Right cardiac atrium (tissue), 5 donors: ENCODE measurements around the gene CEP72. TPM values are rescaled to one million over a fixed set of nuclear protein-coding genes. Genes with fewer than 3 reads are reported as not detected.
A peak's percentile ranks its signal among the peaks of the same experiment; 100 is the strongest.

Source experiments
- ATAC-seq, 2 donors: fragments of 200-7000 bp; cut with Tn5 transposase; one replicate each; pipeline versions ENCODE4 v1.8.0 to v1.9.1; 2020; ENCODE audit warnings: moderate library complexity in 2 of 2, mild to moderate bottlenecking in 1 of 2
- DNase-seq, 3 donors: peaks; one replicate each; pipeline ENCODE4 v3.0.0-alpha.2; 2020
- H3K27ac ChIP-seq: one replicate; pipeline ENCODE4 v1.5.1; 2013; ENCODE audit warnings: mild to moderate bottlenecking, low read length, control low read depth, moderate library complexity
- H3K27me3 ChIP-seq: one replicate; pipeline ENCODE4 v1.6.1; 2013; ENCODE audit not compliant: control insufficient read depth, insufficient read depth
- H3K4me1 ChIP-seq: one replicate; pipeline ENCODE4 v1.6.1; 2013; ENCODE audit warnings: low read length; ENCODE audit not compliant: control insufficient read depth, insufficient read depth
- H3K4me3 ChIP-seq: one replicate; pipeline ENCODE4 v1.5.1; 2013; ENCODE audit warnings: low read length, control low read depth
- H3K9me3 ChIP-seq: one replicate; pipeline ENCODE4 v1.6.1; 2013; ENCODE audit warnings: low read length; ENCODE audit not compliant: control insufficient read depth
- WGBS: extraction: QIAGEN DNeasy Blood & Tissue Kit; methylation state at CpG from one replicate; pipeline ENCODE4 v1.1.7; 2013; 5-methylcytosine and 5-hydroxymethylcytosine counted together
- intact Hi-C, 4 donors: fragments of 100-400 bp; cut with DNase I; formaldehyde crosslinking; loops; one replicate each; pipeline versions ENCODE4 v1.11.0 to v1.14.0; 2022 to 2023
- polyA plus RNA-seq: library from polyadenylated mRNA; stranded (reverse); fragments of 200-250 nt; gene quantifications from one replicate; pipeline ENCODE4 v1.2.3, GENCODE V29; 2013
- total RNA-seq, 4 donors: library from RNA; stranded (reverse); fragmentation: NEBNext Ultra II Directional; extraction: Animal tissue kit (Norgen Biotek cat#: 25700); gene quantifications; one replicate each; pipeline ENCODE4 v1.2.1, GENCODE V29; 2021
- donor health status: healthy with polysubstance abuse.
- donor health status: DM: no; HTN: yes; CAD: no.
- donor health status: DM: no; HTN: no; CAD: no.
- donor health status: DM: no; HTN: yes; CAD: no; lungs with severe emphysema.
- donor health status: DM: yes; HTN: yes; CAD: no.

CEP72 gene
- total and polyA plus RNA-seq, 5 donors: 1.1 to 3.4 (median 2.1) TPM

DNA sequence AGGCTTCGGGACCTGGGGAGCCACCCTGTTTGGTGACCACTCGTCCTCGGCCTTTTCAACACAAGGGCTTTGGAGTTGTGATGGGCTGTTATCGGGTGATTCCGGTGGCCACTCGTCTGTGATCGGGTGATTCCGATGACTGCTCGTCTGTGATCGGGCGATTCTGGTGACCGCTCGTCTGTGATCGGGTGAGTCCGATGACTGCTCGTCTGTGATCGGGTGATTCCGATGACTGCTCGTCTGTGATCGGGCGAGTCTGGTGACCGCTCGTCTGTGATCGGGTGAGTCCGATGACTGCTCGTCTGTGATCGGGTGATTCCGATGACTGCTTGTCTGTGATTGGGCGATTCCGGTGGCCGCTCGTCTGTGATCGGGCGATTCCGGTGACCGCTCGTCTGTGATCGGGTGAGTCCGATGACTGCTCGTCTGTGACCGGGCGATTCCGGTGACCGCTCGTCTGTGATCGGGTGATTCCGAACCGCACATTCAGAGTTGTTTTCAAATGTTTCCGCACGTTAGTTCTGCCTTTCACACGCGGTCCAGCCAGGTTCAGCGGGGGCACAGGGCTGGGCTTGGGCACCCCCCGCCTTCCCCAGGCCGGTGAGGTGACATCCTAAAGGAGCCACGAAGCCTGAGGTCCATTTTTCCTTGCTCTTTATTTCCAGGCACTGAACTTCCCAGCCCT, 50.8 kb downstream of the CEP72 start:
- H3K4me3 ChIP-seq: no peak overlapping the region
- intact Hi-C loops: no loop called here
- no peaks in the 10 kb centered on the region for H3K27me3 ChIP-seq
- no peak overlapping the region for H3K27ac ChIP-seq
- H3K9me3 ChIP-seq: peaks cover 1% of the 10 kb centered on the region
- ATAC-seq: no peak
- no peaks in the 10 kb centered on the region for H3K4me1 ChIP-seq
- WGBS: 98% methylated on average over 56 of the region's 56 CpGs
- peak; percentile 5 to 46 (median 30) for DNase-seq

DNA sequence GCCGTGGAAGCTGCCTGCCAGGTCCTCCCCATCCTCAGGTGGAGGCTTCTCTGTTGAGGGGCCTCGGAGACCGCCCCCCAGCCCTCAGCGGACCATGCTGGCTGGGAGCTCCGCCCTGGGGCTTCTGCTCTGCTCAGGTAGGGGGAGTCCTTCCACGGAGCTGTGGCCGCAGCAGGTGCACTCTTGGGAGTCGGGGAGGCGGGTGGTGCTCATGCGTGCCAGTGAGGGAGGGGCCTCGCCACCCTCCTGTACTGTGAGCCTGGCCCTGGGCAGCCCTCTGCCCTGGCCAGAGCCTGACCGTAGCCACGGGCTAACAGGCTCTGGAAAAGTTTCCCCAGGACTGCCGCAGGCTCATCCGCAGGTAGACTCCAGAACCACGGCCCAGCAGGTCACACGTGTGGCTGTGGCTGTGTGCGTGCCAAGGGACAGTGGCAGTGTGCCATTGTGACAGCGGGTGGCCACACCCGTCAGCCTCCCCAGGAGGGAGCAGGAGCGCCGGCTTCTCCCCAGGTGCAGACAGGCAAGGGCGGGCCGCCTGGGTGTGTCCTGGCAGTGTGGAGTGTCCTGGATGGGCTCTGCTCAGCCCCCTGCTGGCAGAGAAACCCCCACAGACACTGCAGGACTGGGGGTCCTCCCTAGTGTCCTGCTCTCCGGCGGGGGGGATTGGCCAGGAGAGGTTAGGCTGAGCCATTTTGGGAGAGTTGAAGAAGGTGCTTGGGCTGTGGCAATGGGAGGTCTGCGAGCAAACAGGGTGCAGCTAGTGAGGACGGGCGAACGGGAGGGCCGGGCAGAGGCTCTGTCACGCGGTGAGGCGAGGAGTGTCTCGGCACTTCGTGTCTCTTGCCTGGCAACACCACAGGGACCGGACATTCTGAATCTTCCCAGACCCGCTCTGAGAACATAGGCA, 51.5 kb downstream of the CEP72 start:
- Histone ChIP-seq H3K27ac (no peak overlapping the region), H3K4me1 (no peaks in the 10 kb centered on the region), H3K4me3 (no peak overlapping the region), H3K27me3 (no peaks in the 10 kb centered on the region), H3K9me3 (no peaks in the 10 kb centered on the region)
- WGBS: 95% methylated on average over 38 of the region's 38 CpGs
- ATAC-seq: peak; percentile 19 to 24
- peak; percentile 7 to 64 (median 56) for DNase-seq
- intact Hi-C loops: no loop called here

DNA sequence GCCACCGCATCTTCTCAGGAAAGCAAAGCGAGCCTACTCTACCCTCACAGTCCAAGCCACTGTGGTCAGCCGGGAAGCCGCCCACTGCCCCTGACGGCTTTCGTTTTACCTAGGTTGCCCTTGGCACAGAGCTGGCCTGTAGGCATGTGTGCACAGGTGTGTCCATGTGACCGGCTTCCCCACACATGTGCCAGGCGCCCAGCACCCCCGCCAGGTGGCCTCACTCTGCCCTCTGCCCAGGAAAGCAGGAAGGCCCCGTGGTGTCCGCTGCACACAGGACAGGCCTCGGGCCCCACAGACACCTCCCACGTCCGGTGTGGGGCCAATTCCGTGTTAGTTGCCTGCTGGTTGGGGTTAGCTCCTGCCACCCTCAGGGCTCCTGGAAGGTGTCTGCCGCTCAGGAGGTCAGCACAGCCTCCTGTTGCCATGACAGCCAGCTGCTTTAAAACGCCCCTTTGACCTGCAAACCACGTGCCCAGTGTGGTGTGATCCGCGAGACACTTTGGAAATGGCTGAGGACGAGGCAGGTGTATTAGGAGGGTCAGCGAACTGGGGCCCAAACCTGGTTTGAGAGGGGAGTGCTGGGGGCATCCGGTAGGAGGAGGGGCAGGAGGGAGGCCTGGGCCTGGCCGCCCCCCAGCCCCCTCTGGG, 52.3 kb downstream of the CEP72 start:
- no peaks in the 10 kb centered on the region for H3K27me3 ChIP-seq
- 87% methylated on average over 24 of the region's 24 CpGs for WGBS
- DNase-seq: peak in 2 of 3 donors; percentile 9 to 41
- no peaks in the 10 kb centered on the region for H3K4me1 ChIP-seq
- intact Hi-C loops: no loop called here
- no peaks in the 10 kb centered on the region for H3K9me3 ChIP-seq
- no peak for ATAC-seq
- H3K27ac ChIP-seq: no peak overlapping the region
- H3K4me3 ChIP-seq: no peak overlapping the region

DNA sequence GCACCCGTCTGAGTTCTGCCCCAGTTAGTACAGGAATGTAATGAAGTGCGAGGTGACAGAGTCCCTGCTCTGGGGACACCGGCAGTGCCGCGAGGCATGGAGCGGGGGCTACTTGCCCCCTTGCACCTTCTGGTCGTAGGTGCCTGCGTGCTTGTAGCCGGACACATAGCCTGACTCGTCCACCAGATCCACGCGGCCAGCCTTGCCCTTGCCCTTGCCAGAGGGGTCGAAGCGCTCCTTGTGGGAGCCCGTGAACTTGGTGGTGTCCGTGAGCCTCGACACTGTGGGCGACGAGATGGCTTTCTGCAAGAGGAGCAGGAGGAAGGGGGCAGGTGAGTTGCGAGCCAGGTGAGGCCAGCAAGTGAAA, 52.8 kb downstream of the CEP72 start:
- 91% methylated on average over 20 of the region's 20 CpGs for WGBS
- no peak overlapping the region for H3K4me3 ChIP-seq
- no peaks in the 10 kb centered on the region for H3K4me1 ChIP-seq
- DNase-seq (peak in 2 of 3 donors; percentile 0 to 32), ATAC-seq (no peak)
- intact Hi-C loops: no loop called here
- H3K27ac ChIP-seq: no peak overlapping the region
- H3K27me3 ChIP-seq: no peaks in the 10 kb centered on the region
- no peaks in the 10 kb centered on the region for H3K9me3 ChIP-seq

DNA sequence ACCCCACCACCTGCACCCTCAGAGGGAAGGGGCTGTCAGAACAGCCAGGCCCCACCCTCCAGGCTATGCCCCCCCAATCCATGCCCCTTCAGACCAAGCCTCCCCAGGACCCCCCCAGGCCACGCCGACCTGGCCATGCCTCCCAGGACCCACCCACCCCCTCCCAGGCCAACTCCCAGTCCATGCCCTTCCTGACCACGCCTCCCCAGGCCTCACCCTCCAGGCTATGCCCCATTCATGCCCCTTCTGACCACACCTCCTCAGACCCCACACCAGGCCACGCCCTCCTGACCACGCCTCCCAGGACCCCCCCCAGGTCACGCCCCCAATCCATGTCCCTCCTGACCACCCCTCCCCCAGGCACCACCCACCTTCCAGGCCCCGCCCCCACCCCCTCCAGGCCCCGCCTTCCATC, 53.4 kb downstream of the CEP72 start:
- DNase-seq: peak; percentile 12 to 58 (median 47)

DNA sequence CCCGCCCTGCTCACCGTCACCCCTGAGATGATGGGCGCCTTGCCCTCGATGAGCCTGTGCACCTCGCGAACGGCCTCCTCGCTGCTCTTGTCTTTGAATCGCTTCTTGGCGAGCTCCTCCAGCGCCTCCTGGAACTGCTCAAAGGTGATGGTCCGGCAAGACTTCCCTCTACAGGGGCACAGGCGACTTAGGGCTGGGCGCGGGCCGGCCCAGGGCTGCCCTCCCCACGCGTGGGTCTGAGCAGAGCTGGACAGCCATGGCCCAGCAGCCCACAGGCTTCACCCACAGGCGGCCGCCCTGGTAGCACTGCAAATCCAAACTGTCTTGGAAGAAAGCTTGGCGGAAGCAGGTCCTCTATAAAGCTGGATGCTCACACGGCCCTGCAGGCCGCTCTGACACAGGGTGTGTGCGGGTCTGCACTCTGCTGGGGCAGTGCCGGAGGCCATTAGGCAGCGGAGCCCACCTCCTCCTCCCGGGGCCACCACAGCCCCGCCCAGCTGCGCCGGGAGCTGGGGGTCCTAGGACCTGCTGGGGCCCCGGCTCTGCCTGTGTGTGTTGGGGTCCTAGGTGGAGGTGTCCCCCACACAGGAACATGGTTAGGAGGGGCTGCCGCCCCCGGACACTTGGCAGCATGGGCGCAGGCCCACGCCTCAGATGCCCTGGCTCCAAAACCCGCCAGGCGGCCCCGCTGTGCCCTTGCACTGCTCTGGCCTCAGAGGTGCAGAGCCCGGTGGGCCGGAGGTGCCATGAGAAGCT, 54.0 kb downstream of the CEP72 start:
- WGBS: 95% methylated on average over 40 of the region's 40 CpGs
- intact Hi-C loops: no loop called here
- no peaks in the 10 kb centered on the region for H3K9me3 ChIP-seq
- DNase-seq (peak; percentile 11 to 55 (median 52)), ATAC-seq (no peak)
- no peak overlapping the region for H3K27ac ChIP-seq
- H3K4me3 ChIP-seq: no peak overlapping the region
- no peaks in the 10 kb centered on the region for H3K4me1 ChIP-seq
- no peaks in the 10 kb centered on the region for H3K27me3 ChIP-seq

More for the DNA sequence above, 53.4 kb downstream of the CEP72 start:
- Histone ChIP-seq H3K9me3 (no peaks in the 10 kb centered on the region), H3K27me3 (no peaks in the 10 kb centered on the region), H3K4me3 (no peak overlapping the region), H3K4me1 (no peaks in the 10 kb centered on the region), H3K27ac (no peak overlapping the region)
- intact Hi-C loops: no loop called here
- no peak for ATAC-seq
- 87% methylated on average over 8 of the region's 8 CpGs for WGBS

DNA sequence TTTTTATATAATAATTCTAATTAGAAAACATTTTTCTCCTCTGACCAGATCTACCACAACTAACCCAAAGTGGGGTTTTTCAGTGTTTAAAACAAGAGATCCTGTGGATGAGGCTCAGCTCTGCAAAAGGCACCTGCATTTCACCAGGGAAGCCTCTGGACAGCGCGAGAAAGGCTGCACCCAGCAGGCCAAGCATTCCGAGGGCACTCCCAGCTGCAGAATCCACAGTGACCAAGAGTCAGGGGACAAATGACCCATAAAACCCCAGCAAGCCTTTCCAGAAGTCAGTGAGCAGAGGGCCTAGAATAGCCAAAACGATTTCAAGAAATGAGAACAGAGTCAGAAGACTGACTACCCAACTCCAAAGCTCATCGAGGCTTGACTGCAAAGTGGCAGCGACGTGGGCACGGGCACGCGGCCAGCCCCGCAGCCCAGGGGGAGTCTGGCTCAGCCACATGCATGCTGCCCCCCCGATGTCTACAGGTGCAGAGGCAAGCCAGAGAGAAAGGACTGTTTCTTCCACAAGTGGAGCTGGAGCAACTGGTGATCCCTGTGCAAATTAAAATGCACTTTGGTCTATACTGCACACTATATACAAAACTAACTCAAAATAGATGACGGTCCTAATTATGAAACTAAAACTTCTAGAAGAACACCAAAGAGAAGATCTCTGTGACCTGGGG, 54.8 kb downstream of the CEP72 start:
- Histone ChIP-seq H3K27ac (no peak overlapping the region), H3K9me3 (no peaks in the 10 kb centered on the region), H3K27me3 (no peaks in the 10 kb centered on the region), H3K4me3 (no peak overlapping the region), H3K4me1 (no peaks in the 10 kb centered on the region)
- intact Hi-C loops: no loop called here
- DNase-seq: peak in 2 of 3 donors; percentile 2 to 40
- no peak for ATAC-seq
- 91% methylated on average over 13 of the region's 13 CpGs for WGBS

DNA sequence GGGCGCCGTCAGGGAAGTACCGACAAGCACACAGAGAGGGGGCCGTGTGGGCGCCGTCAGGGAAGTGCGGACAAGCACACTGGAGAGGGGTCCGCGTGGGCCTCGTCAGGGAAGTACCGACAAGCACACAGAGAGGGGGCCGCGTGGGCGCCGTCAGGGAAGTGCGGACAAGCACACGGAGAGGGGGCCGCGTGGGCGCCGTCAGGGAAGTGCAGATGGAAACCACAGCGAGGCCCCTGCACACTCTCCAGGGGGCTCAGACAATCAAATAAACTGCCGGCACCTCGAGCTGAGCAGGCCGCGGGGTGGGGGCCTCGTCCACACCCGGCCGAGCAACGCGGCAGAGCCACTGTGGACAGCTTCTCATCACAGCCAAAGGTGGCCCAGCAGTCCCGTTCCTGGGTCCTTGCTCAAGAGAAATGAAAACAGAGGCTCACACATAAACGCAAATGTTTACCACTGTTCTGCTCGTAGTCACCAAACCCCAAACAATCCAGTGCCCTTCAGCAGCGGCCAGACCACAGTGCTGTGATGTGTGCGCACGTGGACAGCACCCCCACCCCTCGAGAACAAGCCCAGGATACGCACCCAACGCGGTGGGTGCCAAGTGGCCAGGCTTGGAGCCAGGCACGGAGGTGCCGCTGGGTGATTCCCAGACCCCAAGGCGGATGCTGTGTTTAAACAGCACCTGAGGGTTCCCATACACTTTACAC, 56.3 kb downstream of the CEP72 start:
- peak in 2 of 3 donors; percentile 13 to 25 for DNase-seq
- no peak overlapping the region for H3K4me3 ChIP-seq
- H3K27ac ChIP-seq: no peak overlapping the region
- no peaks in the 10 kb centered on the region for H3K4me1 ChIP-seq
- intact Hi-C loops: no loop called here
- no peaks in the 10 kb centered on the region for H3K9me3 ChIP-seq
- WGBS: 78% methylated on average over 44 of the region's 44 CpGs
- H3K27me3 ChIP-seq: no peaks in the 10 kb centered on the region
- no peak for ATAC-seq

DNA sequence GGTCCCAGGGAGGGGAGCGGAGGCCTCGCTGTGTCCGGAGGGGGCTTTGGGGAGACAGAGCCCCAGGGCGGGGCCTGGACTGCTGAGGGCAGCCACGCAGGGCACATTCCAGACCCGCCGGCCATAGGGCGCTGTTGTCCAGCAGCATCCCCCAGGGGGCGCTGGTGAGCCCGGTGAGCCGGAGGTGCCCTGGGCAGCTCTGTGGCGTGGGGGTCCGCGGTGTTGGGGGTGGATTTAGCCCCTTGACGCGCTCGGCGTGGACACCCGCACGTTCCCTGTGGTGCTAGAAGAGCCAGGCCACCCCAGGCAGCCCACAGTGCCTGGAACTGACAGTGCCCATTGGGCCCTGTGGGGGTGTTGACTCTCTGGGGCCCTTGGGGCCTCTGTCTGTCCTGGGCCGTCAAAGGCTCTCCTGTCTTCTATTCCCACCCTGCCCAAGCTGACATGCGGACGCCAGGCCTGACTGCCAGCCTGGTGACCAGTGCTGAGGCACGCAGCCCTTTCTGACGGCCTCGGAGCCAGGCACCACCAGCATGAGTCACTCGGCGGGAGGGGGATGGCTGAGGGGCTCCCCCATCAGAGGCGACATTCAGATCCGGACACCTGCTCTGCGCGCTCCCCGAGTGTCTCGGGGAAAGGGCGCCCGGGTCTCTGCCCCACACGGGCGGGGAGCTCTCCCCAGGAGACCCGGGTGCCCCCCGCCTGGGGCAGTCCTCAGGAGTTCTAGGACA, 57.1 kb downstream of the CEP72 start:
- peak in 1 of 2 donors; percentile 6 for ATAC-seq
- Histone ChIP-seq H3K27ac (no peak overlapping the region), H3K4me1 (no peaks in the 10 kb centered on the region), H3K27me3 (no peaks in the 10 kb centered on the region), H3K9me3 (no peaks in the 10 kb centered on the region), H3K4me3 (no peak overlapping the region)
- peak; percentile 27 to 82 (median 53) for DNase-seq
- intact Hi-C loops: no loop called here
- 66% methylated on average over 40 of the region's 40 CpGs for whole genome bisulfite sequencing
